GM12801 (cell line): ENCODE data around the gene PTPRZ1.

Source experiments
- TF ChIP-seq, protein P1 (sequence below): IDR thresholded peaks from one replicate; pipeline ENCODE4 v1.5.1; 2011; ENCODE audit warnings: control low read depth; ENCODE audit not compliant: insufficient read length; ENCODE audit errors: extremely low read depth

PTPRZ1 gene

DNA sequence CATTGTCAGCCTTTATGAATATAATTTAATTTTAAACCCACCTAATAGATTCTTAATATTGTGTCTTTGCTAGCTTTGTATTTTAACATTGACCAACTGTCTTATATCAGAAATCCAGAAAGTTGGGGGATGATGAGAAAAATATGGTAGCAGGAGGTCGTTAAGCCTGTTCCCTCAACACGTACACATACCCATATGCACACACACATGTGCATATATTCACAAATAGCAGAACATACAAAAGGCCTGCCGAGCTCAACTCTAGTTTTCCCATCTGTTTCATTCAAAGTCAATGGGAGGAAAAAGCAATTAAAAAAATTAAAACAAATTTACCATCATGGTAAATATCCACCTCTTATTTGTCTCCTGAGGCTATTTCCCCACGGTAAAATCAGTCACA is 25.9 kb upstream of the PTPRZ1 start:
- TF ChIP-seq, protein P1, sequence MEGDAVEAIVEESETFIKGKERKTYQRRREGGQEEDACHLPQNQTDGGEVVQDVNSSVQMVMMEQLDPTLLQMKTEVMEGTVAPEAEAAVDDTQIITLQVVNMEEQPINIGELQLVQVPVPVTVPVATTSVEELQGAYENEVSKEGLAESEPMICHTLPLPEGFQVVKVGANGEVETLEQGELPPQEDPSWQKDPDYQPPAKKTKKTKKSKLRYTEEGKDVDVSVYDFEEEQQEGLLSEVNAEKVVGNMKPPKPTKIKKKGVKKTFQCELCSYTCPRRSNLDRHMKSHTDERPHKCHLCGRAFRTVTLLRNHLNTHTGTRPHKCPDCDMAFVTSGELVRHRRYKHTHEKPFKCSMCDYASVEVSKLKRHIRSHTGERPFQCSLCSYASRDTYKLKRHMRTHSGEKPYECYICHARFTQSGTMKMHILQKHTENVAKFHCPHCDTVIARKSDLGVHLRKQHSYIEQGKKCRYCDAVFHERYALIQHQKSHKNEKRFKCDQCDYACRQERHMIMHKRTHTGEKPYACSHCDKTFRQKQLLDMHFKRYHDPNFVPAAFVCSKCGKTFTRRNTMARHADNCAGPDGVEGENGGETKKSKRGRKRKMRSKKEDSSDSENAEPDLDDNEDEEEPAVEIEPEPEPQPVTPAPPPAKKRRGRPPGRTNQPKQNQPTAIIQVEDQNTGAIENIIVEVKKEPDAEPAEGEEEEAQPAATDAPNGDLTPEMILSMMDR, result no peak

DNA sequence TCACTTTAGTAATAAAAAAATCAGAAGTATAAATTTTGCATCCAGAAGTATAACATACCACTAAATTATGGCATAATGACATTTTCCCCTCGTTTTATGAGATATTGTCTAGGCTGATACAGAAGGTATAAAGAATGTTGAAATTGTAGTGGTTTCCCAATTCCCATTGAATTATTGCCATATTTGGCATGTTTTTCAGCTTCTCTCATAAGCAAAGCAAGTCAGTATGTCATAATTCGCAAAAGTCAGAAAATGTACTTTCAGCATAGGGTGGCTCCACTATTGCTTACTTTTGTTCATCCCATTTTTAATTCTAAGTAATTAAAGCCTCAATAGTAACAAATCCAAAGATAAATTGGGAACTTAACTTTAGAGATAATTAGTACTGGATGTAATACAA is 19.7 kb upstream of the PTPRZ1 start:
- TF ChIP-seq, protein P1, result no peak

DNA sequence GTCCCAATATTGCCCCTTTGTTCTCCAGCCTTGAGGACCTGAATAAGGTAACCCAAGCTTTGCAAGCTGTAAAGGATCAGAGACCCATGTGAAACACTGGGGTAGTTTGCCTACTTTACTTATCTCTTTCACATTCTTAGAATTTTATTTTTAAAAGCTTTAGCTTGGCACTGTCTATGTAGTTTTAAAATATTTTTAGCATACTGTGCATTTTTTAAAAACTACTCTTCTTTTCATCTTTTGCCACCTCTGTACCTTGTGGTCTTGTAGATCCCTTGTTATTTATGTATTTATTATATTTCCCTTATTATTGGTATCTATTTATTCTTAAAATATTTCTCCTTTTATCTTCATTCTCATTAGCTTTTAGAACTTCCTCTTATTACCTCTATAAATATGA is 12.0 kb upstream of the PTPRZ1 start:
- TF ChIP-seq, protein P1, result no peak

DNA sequence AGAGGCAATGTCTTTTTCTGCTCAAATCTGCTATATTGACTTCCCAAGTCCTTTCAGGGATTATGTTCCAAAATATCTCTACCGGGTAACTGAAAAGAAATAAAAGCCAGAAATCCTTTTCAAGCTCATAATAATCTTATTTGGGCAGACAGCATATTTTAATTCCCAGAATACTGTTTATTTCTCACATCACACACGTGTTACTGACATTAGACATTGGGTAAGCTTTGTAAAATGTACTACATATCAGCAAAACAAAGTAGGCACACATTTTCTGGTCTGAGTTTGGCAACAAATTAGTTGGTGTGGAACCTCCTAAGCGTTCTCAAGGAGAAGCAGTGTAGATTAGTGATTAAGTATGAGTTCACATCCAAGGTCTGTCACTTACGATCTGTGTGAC is 10.4 kb upstream of the PTPRZ1 start:
- TF ChIP-seq, protein P1, result no peak

DNA sequence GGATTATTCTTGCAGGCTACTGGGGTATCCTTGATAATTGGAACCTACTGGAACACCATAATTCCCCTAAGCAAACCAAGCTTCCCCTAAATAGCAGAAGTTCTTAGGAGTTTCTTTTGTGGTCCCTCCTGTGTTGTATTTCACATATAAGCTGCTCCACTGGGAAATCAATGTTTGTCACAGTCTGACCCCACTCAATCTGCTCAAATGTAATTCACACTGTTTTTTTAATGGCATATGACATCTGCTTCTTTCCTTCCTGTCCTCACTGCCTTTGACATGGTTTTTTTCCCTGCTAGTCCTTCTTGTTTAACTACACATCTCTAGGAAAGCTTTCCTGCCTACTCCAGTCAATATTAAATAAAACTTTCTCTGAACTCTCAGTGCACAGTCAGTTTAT is 1.8 kb upstream of the PTPRZ1 start:
- TF ChIP-seq, protein P1, result no peak

DNA sequence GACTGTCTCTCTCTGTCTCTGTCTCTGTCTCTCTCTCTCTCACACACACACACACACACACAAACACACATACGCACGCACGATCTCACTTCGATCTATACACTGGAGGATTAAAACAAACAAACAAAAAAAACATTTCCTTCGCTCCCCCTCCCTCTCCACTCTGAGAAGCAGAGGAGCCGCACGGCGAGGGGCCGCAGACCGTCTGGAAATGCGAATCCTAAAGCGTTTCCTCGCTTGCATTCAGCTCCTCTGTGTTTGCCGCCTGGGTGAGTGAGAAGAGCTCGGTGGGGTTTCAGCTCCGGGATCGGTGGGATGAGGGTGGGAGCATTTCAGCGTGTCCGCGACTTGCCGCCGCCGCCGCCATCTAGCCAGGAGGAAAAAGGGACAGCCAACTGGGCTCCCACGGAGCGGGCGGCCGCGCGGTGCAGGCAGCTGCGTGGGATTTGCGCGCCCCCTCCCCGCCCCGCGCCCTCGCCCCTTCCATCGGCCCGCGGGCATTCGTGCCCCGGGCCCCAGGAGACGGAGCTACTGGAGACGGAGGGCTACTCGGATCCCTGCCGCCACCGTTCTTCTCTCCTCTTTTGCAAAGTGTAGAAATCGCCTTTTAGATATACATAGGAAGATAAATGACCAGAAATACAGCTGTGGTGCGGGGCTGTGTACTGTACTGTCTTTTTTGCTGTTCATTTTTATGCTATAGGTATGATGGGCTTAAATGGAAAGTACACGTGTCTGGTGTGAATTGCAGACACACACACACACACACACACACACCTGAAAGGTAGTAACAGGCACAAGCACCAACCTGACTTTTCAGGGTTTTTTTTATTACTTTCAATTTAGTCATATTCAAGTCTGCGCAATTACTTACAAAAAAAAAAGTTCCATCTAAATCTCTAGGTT is 581 bp downstream of the PTPRZ1 start:
- TF ChIP-seq, protein P1, result no peak

DNA sequence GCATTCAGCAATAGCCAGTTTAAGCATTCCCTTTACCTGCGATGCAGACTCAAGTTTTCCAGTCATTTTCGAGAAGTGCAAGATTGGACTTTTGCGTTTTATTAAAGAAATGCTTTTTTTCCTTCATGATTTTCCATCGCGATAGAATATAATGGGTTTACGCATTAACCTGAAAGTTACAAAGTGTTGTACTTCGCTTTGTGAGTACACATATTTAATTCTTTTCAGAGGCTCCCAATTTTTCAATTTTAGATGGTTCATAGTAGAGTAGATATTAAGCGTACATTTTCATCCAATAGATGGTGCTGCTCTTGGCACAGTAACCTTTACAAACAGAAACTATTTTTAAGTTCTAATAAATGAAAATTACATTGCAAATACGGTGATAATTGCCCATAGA is 1.3 kb downstream of the PTPRZ1 start:
- TF ChIP-seq, protein P1, result no peak
